Thyroid gland (tissue), 4 donors: ENCODE measurements around the gene STAG1.

ENCODE experiments used
- CTCF ChIP-seq, 6 experiments: fragments of 200-600 bp in 3 of 6; fragments of 450-650 bp in 3 of 6; sonication (generic) in 3 of 6; IDR thresholded peaks; one replicate each; pipeline ENCODE4 v1.5.1; 2016 to 2019; ENCODE audit warnings: antibody characterized with exemption in 6 of 6, mild to moderate bottlenecking in 2 of 6, inconsistent platforms in 1 of 6, moderate library complexity in 1 of 6
- POLR2A ChIP-seq, 2 donors: fragments of 450-650 bp; IDR thresholded peaks; one replicate each; pipeline ENCODE4 v1.6.1; 2017; ENCODE audit warnings: antibody characterized with exemption in 2 of 2, mild to moderate bottlenecking in 2 of 2, moderate library complexity in 1 of 2

DNA sequence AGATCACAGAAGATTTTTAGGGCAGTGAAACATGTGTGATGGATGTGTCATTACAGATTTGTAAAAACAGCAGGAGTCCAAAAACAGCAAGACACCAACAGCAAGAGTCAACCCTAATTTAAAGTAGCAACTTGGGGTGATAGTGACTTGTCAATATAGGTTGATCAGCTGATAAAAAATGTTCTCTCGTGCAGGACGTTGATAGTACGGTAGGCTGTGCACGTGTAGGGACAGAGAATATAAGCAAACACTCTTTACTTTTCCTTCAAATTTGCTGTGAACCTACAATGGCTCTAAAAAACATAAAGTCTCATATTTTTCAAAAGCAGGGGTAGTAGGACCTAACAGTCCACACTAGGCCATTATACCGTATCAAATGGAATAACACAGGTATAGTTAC, 120.8 kb downstream of the STAG1 start:
- no peak for TF ChIP-seq POLR2A (IDR thresholded peaks at IDR 0.05)
- TF ChIP-seq CTCF (IDR thresholded peaks at IDR 0.05): no peak
